Right lobe of liver (tissue), 6 donors: ENCODE results near the gene GGT6. TPM values are rescaled to one million over a fixed set of nuclear protein-coding genes. Genes with fewer than 3 reads are reported as not detected.
"Not testable (repeated sequence)": the region's sequence is repeated elsewhere in the genome, so short reads cannot be mapped to it uniquely, and the experiment has no call there.

Experiments
- ATAC-seq, 4 donors: fragments of 200-7000 bp; cut with Tn5 transposase; one replicate each; pipeline ENCODE4 v1.9.1; 2020; ENCODE audit warnings: mild to moderate bottlenecking in 4 of 4, moderate library complexity in 4 of 4
- DNase-seq, 3 donors: peaks; one replicate each; pipeline ENCODE4 v3.0.0-alpha.2; 2020
- H3K27ac ChIP-seq, 3 donors: fragments of 200-600 bp; one replicate each; pipeline ENCODE4 v1.8.0; 2022
- H3K27me3 ChIP-seq, 2 donors: fragments of 200-600 bp; one replicate each; pipeline ENCODE4 v1.8.0; 2022
- H3K36me3 ChIP-seq, 4 donors: fragments of 200-600 bp; sonication (generic) in 1 of 4; one replicate each; pipeline versions ENCODE4 v1.5.1 to v1.8.0; 2017 to 2022; ENCODE audit warnings: control low read depth in 1 of 4
- H3K4me1 ChIP-seq, 4 donors: fragments of 200-600 bp; sonication (generic) in 1 of 4; one replicate each; pipeline versions ENCODE4 v1.5.1 to v1.8.0; 2017 to 2022; ENCODE audit warnings: control low read depth in 1 of 4
- H3K4me3 ChIP-seq, 3 donors: fragments of 200-600 bp; one replicate each; pipeline ENCODE4 v1.8.0; 2022
- H3K9me3 ChIP-seq, 4 donors: fragments of 200-600 bp; sonication (generic) in 1 of 4; one replicate each; pipeline versions ENCODE4 v1.5.1 to v1.8.0; 2017 to 2022; ENCODE audit warnings: control low read depth in 1 of 4
- POLR2A ChIP-seq: fragments of 450-650 bp; IDR thresholded peaks from one replicate; pipeline ENCODE4 v1.6.1; 2017; ENCODE audit warnings: antibody characterized with exemption, mild to moderate bottlenecking
- WGBS: methylation state at CpG from one replicate; pipeline ENCODE4 v1.1.6; 2018; ENCODE audit warnings: low coverage, low lambda C conversion rate; ENCODE audit not compliant: insufficient coverage; ENCODE audit errors: missing lambda C conversion rate; 5-methylcytosine and 5-hydroxymethylcytosine counted together
- intact Hi-C, 2 donors: fragments of 100-400 bp; cut with DNase I; formaldehyde crosslinking; loops; one replicate each; pipeline versions ENCODE4 v1.11.2 to v1.14.1; 2022
- total RNA-seq, 6 experiments: library from RNA; depleted of rRNA in 2 of 6; stranded (reverse); fragments of >200 nt in 2 of 6; fragmentation: NEBNext Ultra II Directional in 3 of 6; extraction: Animal tissue kit (Norgen Biotek cat#: 25700) in 3 of 6; gene quantifications; one replicate each; pipeline versions ENCODE4 v1.1.0 to v1.2.4, GENCODE V29; 2016 to 2023
- TF ChIP-seq, protein P1 (sequence below), 4 donors: fragments of 200-600 bp in 3 of 4; fragments of 450-650 bp in 1 of 4; IDR thresholded peaks; one replicate each; pipeline versions ENCODE4 v1.5.1 to v1.8.0; 2016 to 2022; ENCODE audit warnings: antibody characterized with exemption in 4 of 4, mild to moderate bottlenecking in 2 of 4
- donor health status: DM: no; HTN: yes; CAD: no.
- donor health status: DM: no; HTN: no; CAD: no.
- donor health status: DM: no; HTN: no; CAD: no.
- donor health status: DM: no; HTN: yes; CAD: no.
- donor health status: DM: no; HTN: yes; CAD: no.

Gene GGT6
- total RNA-seq, 6 experiments from 2014 or later, result 0.09 to 0.92 (median 0.27) TPM

DNA sequence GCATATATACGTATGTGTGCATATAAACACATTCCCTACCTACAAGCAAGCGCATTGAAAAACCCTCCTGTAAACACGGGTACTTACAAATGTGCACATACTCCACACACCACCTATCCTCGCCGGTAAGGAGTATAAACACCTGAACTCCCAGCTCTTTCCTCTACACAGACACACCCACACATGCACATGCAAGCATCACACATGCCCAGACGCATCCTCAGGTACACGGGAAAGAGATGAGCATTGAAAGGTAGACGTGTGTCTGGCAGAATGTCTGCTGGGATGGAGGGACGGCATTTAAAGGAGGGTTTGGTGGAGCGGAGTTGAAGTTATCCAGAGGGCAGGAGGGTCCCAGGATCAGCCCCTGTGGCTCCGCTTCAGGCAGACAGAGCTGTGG lies 19.3 kb upstream of the GGT6 start:
- intact Hi-C loops, result loop anchor here in 1 of 2 donors (10.0 kb wide), 2 partner anchors 45 to 125 kb away; partner anchors contain the start of gene PELP1
- peaks cover 0 to 9% (median 3%) of the 10 kb centered on the region in 4 donors for H3K4me1 ChIP-seq
- H3K36me3 ChIP-seq, result no peaks in the 10 kb centered on the region
- DNase-seq (no peak), ATAC-seq (no peak)
- no peaks in the 10 kb centered on the region for H3K9me3 ChIP-seq
- no peak for TF ChIP-seq POLR2A
- TF ChIP-seq, protein P1, sequence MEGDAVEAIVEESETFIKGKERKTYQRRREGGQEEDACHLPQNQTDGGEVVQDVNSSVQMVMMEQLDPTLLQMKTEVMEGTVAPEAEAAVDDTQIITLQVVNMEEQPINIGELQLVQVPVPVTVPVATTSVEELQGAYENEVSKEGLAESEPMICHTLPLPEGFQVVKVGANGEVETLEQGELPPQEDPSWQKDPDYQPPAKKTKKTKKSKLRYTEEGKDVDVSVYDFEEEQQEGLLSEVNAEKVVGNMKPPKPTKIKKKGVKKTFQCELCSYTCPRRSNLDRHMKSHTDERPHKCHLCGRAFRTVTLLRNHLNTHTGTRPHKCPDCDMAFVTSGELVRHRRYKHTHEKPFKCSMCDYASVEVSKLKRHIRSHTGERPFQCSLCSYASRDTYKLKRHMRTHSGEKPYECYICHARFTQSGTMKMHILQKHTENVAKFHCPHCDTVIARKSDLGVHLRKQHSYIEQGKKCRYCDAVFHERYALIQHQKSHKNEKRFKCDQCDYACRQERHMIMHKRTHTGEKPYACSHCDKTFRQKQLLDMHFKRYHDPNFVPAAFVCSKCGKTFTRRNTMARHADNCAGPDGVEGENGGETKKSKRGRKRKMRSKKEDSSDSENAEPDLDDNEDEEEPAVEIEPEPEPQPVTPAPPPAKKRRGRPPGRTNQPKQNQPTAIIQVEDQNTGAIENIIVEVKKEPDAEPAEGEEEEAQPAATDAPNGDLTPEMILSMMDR (IDR thresholded peaks at IDR 0.05), result no peak
- H3K4me3 ChIP-seq, result no peak overlapping the region
- 65% methylated on average over 8 of the region's 11 CpGs for WGBS
- H3K27me3 ChIP-seq, result peaks cover 6 to 7% of the 10 kb centered on the region in 2 donors
- H3K27ac ChIP-seq, result no peak overlapping the region

GRCh38 chr17:4578349-4578748 lies 18.0 kb upstream of the GGT6 start:
- not testable (repeated sequence) for H3K27me3 ChIP-seq, H3K4me3 ChIP-seq, DNase-seq, H3K27ac ChIP-seq, H3K9me3 ChIP-seq, ATAC-seq, H3K36me3 ChIP-seq, H3K4me1 ChIP-seq
- intact Hi-C loops, result loop anchor here in 1 of 2 donors (10.0 kb wide), 2 partner anchors 46 to 126 kb away; partner anchors contain the start of gene PELP1
- no CpG with 5 or more reads among the region's 24 CpGs for WGBS

GRCh38 chr17:4577386-4577993 lies 17.1 kb upstream of the GGT6 start:
- no peaks in the 10 kb centered on the region for H3K36me3 ChIP-seq
- H3K27ac ChIP-seq, result no peak overlapping the region
- TF ChIP-seq, protein P1 (IDR thresholded peaks at IDR 0.05), result no peak
- TF ChIP-seq POLR2A, result no peak
- H3K9me3 ChIP-seq, result no peaks in the 10 kb centered on the region
- 87% methylated on average over 4 of the region's 8 CpGs for WGBS
- intact Hi-C loops, result loop anchor here in 1 of 2 donors (10.0 kb wide), 2 partner anchors 47 to 127 kb away; partner anchors contain the start of gene PELP1
- no peak for DNase-seq
- no peak overlapping the region for H3K4me3 ChIP-seq
- H3K4me1 ChIP-seq, result no peaks in the 10 kb centered on the region
- H3K27me3 ChIP-seq, result no peaks in the 10 kb centered on the region
- ATAC-seq, result no peak

DNA sequence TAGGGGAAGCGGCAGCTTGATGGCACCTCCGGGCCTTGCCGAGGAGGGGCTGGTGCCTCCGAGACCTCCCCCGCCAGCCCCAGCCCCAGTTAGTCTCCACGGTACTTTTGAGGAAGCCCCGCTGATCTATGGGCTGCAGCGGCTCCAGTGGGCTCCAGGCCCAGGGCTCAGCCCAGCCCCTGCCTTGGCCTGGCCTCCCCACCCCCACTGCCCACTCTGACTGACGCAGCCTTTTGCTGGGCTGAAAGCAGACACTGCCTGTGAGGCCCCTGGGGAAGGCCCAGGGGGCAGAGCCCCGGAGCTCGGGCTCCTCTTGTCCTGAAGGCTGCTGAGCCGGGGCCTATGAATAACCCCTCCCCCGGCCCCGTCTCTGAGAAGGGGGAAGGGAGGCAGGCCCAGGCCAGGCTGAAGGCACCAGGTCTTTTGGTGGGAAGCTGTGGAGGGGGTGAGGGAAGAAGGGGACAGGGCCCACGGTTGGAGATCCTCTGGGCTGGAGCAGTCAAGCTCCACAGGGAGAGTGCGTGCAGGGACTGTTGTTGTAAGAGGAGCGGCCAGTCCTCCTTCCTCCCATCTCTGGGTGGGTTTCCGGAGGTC lies 16.4 kb upstream of the GGT6 start:
- Histone ChIP-seq H3K36me3 (no peaks in the 10 kb centered on the region), H3K4me3 (no peak overlapping the region), H3K9me3 (no peaks in the 10 kb centered on the region), H3K4me1 (no peaks in the 10 kb centered on the region), H3K27me3 (no peaks in the 10 kb centered on the region), H3K27ac (no peak overlapping the region)
- intact Hi-C loops, result loop anchor here in 1 of 2 donors (10.0 kb wide), 2 partner anchors 48 to 128 kb away; partner anchors contain the start of gene PELP1
- peak in 1 of 3 donors; percentile 46 for DNase-seq
- 60% methylated on average over 1 of the region's 18 CpGs for WGBS
- TF ChIP-seq, protein P1 (IDR thresholded peaks at IDR 0.05), result no peak
- no peak for TF ChIP-seq POLR2A
- ATAC-seq, result no peak

DNA sequence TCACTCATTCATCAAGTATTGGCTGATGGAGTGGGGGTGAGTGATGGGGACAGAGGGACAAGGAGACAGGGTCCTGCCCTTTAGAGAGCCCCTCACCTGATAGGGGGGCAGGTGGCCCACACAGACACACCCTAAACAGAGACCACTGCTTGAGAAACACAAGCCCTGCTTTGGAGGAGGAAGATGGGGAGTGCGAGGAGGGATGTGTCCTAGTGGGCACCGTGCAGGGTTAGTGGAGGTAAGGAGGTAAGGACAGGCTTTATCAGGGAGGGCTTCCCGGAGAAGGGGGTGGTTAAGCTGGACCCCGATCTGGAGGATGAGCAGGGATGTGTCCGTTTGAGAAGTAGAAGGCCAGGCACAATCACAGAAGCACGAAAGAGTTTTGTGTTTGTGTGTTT lies 15.8 kb upstream of the GGT6 start:
- 37% methylated on average over 2 of the region's 6 CpGs for WGBS
- Histone ChIP-seq H3K27me3 (no peaks in the 10 kb centered on the region), H3K9me3 (no peaks in the 10 kb centered on the region), H3K4me3 (no peak overlapping the region), H3K36me3 (no peaks in the 10 kb centered on the region), H3K4me1 (no peaks in the 10 kb centered on the region), H3K27ac (no peak overlapping the region)
- ATAC-seq (no peak), DNase-seq (no peak)
- TF ChIP-seq POLR2A, result no peak
- TF ChIP-seq, protein P1 (IDR thresholded peaks at IDR 0.05), result no peak
- intact Hi-C loops, result loop anchor here in 1 of 2 donors (10.0 kb wide), 2 partner anchors 49 to 129 kb away; partner anchors contain the start of gene PELP1
